Body of pancreas (tissue), 4 donors: ENCODE measurements around the gene LINC00632.

Experiments used
- POLR2A ChIP-seq, 3 donors: fragments of 450-650 bp; IDR thresholded peaks; one replicate each; pipeline ENCODE4 v1.6.1; 2016; ENCODE audit warnings: antibody characterized with exemption in 3 of 3, mild to moderate bottlenecking in 2 of 3
- TF ChIP-seq, protein P1 (sequence below), 7 experiments: fragments of 450-650 bp in 4 of 7; fragments of 200-600 bp in 3 of 7; sonication (generic) in 3 of 7; IDR thresholded peaks; one replicate each; pipeline ENCODE4 v1.5.1; 2016 to 2019; ENCODE audit warnings: antibody characterized with exemption in 7 of 7

DNA sequence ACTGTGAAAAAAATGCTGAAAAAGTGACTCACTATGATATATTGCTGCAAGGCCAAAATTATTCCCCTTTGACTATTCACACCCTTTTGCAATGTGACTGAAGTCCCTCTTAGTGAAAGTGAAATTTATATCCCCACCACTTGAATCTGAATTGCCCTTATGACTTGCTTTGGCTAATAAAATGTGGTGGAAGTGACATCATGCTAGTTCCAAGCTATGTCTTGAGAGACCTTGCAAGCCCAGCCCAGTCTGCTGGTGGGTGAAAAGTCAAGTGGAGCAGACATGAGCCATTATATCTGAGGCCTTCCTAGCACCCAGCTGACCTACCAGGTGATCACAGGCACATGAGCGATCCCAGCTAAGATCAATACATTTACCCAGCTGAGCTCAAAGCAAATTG lies 94.7 kb downstream of the LINC00632 start:
- no peak for TF ChIP-seq POLR2A (IDR thresholded peaks at IDR 0.05)
- TF ChIP-seq, protein P1, sequence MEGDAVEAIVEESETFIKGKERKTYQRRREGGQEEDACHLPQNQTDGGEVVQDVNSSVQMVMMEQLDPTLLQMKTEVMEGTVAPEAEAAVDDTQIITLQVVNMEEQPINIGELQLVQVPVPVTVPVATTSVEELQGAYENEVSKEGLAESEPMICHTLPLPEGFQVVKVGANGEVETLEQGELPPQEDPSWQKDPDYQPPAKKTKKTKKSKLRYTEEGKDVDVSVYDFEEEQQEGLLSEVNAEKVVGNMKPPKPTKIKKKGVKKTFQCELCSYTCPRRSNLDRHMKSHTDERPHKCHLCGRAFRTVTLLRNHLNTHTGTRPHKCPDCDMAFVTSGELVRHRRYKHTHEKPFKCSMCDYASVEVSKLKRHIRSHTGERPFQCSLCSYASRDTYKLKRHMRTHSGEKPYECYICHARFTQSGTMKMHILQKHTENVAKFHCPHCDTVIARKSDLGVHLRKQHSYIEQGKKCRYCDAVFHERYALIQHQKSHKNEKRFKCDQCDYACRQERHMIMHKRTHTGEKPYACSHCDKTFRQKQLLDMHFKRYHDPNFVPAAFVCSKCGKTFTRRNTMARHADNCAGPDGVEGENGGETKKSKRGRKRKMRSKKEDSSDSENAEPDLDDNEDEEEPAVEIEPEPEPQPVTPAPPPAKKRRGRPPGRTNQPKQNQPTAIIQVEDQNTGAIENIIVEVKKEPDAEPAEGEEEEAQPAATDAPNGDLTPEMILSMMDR (IDR thresholded peaks at IDR 0.05), result no peak
